ENCODE data around the gene TRIM14. TPM values are rescaled to one million over a fixed set of nuclear protein-coding genes. Genes with fewer than 3 reads are reported as not detected.

Gene TRIM14
- total RNA-seq, 2 donors from 2014 or later, result 2.1 to 4.9 TPM

GRCh38 chr9:98085058-98085457 lies 34.0 kb downstream of the TRIM14 start:
- TF ChIP-seq POLR2A (IDR thresholded peaks at IDR 0.05), result no peak
- Histone ChIP-seq H3K9me3 (no peaks in the 10 kb centered on the region), H3K27ac (no peak overlapping the region), H3K27me3 (no peaks in the 10 kb centered on the region), H3K4me1 (peaks cover 5% of the 10 kb centered on the region), H3K36me3 (replicated peaks in 1 of 2; ENCODE audit: insufficient read depth in 1 of 2, low read depth in 2 of 2) (peaks cover 0 to 20% of the 10 kb centered on the region in 2 donors), H3K4me3 (no peak overlapping the region)
- intact Hi-C loops (cut with DNase I), result no loop called here
- ATAC-seq (no peak), DNase-seq (no peak)
- WGBS, 2 donors, result 92 to 96% methylated on average over 3 to 4 of the region's 4 CpGs

GRCh38 chr9:98084396-98084795 lies 34.6 kb downstream of the TRIM14 start:
- Histone ChIP-seq H3K4me1 (peaks cover 5% of the 10 kb centered on the region), H3K9me3 (no peaks in the 10 kb centered on the region), H3K36me3 (replicated peaks in 1 of 2; ENCODE audit: insufficient read depth in 1 of 2, low read depth in 2 of 2) (peaks cover 0 to 25% of the 10 kb centered on the region in 2 donors), H3K27ac (no peak overlapping the region), H3K27me3 (no peaks in the 10 kb centered on the region), H3K4me3 (no peak overlapping the region)
- no peak for ATAC-seq
- 83 to 92% methylated on average over 3 of the region's 3 CpGs for WGBS, 2 donors
- no peak for TF ChIP-seq POLR2A (IDR thresholded peaks at IDR 0.05)
- TF ChIP-seq CTCF (IDR thresholded peaks at IDR 0.05), result no peak
- DNase-seq, result no peak
- intact Hi-C loops (cut with DNase I), result no loop called here

GRCh38 chr9:98083566-98084183 lies 35.3 kb downstream of the TRIM14 start:
- no peak overlapping the region for H3K27ac ChIP-seq
- peaks cover 5% of the 10 kb centered on the region for H3K4me1 ChIP-seq
- ATAC-seq, result no peak
- H3K27me3 ChIP-seq, result no peaks in the 10 kb centered on the region
- TF ChIP-seq CTCF (IDR thresholded peaks at IDR 0.05) (no peak), POLR2A (IDR thresholded peaks at IDR 0.05) (no peak)
- no peak overlapping the region for H3K4me3 ChIP-seq
- no peak for DNase-seq
- WGBS, 2 donors, result 94 to 95% methylated on average over 7 of the region's 7 CpGs
- peaks cover 0 to 27% of the 10 kb centered on the region in 2 donors for H3K36me3 ChIP-seq (replicated peaks in 1 of 2; ENCODE audit: insufficient read depth in 1 of 2, low read depth in 2 of 2)
- no peaks in the 10 kb centered on the region for H3K9me3 ChIP-seq
- intact Hi-C loops (cut with DNase I), result no loop called here

- TF ChIP-seq POLR2A (IDR thresholded peaks at IDR 0.05) (no peak), CTCF (IDR thresholded peaks at IDR 0.05) (no peak)
- intact Hi-C loops (cut with DNase I), result no loop called here
- no peak overlapping the region for H3K4me3 ChIP-seq
- peaks cover 5% of the 10 kb centered on the region for H3K4me1 ChIP-seq
- H3K9me3 ChIP-seq, result no peaks in the 10 kb centered on the region
- ATAC-seq (no peak), DNase-seq (no peak)
- WGBS, 2 donors, result 95 to 96% methylated on average over 2 of the region's 2 CpGs
- H3K27ac ChIP-seq, result no peak overlapping the region
- H3K27me3 ChIP-seq, result no peaks in the 10 kb centered on the region
- peaks cover 0 to 27% of the 10 kb centered on the region in 2 donors for H3K36me3 ChIP-seq (replicated peaks in 1 of 2; ENCODE audit: insufficient read depth in 1 of 2, low read depth in 2 of 2)
Observed at GRCh38 chr9:98083061-98083501, 35.9 kb downstream of the TRIM14 start.

GRCh38 chr9:98081477-98082219 lies 37.4 kb downstream of the TRIM14 start:
- no peaks in the 10 kb centered on the region for H3K27me3 ChIP-seq
- 62 to 68% methylated on average over 5 to 6 of the region's 6 CpGs for WGBS, 2 donors
- intact Hi-C loops (cut with DNase I), result no loop called here
- no peaks in the 10 kb centered on the region for H3K9me3 ChIP-seq
- H3K4me1 ChIP-seq, result no peaks in the 10 kb centered on the region
- DNase-seq, result peak in 1 of 4 donors; percentile 30
- ATAC-seq, result no peak
- peaks cover 0 to 27% of the 10 kb centered on the region in 2 donors for H3K36me3 ChIP-seq (replicated peaks in 1 of 2; ENCODE audit: insufficient read depth in 1 of 2, low read depth in 2 of 2)
- no peak for TF ChIP-seq POLR2A (IDR thresholded peaks at IDR 0.05)
- TF ChIP-seq CTCF (IDR thresholded peaks at IDR 0.05), result no peak
- H3K27ac ChIP-seq, result no peak overlapping the region
- no peak overlapping the region for H3K4me3 ChIP-seq
